K562 (cell line): ENCODE data around the gene NAP1L4. TPM values are rescaled to one million over a fixed set of nuclear protein-coding genes. Genes with fewer than 3 reads are reported as not detected.

Source experiments
- ATAC-seq: fragments of 200-7000 bp; cut with Tn5 transposase; 3 replicates; pipeline ENCODE4 v1.9.1; 2020; ENCODE audit warnings: moderate library complexity
- BruUV-seq: library from RNA; stranded (reverse); fragments of 400-500 nt; replicated peaks from 2 replicates; lab custom pipeline; 2021; lab: Mats Ljungman, UMichigan
- CTCF ChIA-PET: fragments of 300-600 bp; formaldehyde crosslinking; extraction: SDS; loops from one replicate; lab custom pipeline; 2021; ENCODE audit warnings: low intra/inter-chr PET ratio; lab: Yijun Ruan, JAX
- POLR2A ChIA-PET: fragments of 300-600, 350-650 bp; sonication (Branson Sonifier 250); formaldehyde crosslinking; extraction: SDS; loops from one replicate; lab custom pipeline; 2021; ENCODE audit warnings: antibody characterized with exemption, inconsistent platforms; lab: Yijun Ruan, JAX
- DNase-seq, 4 experiments: peaks; one replicate each; pipeline versions ENCODE4 v3.0.0 to v3.0.0-alpha.2; 2011 to 2018; ENCODE audit warnings: low spot score in 3 of 4, mixed read lengths in 3 of 4; ENCODE audit errors: extremely low read depth in 1 of 4
- FAIRE-seq: peaks from 2 replicates; lab custom pipeline; 2011; peaks lifted over from hg19 to GRCh38; lab: Jason Lieb, UNC
- H2AFZ ChIP-seq: 2 replicates; pipeline ENCODE4 v1.6.0; 2011; ENCODE audit warnings: low read depth, low read length, control low read depth, inconsistent platforms
- H3K27ac ChIP-seq: fragments of 200-600 bp; 3 replicates; pipeline ENCODE4 v1.8.0; 2011; ENCODE audit warnings: low read depth, mild to moderate bottlenecking, control low read depth, inconsistent platforms, low read length, moderate library complexity, mixed read lengths; ENCODE audit errors: extremely low read depth
- H3K27me3 ChIP-seq, 2 experiments: fragments of 300-600 bp in 1 of 2; 2 replicates in 1 of 2; 3 replicates in 1 of 2; pipeline versions ENCODE4 v1.6.0 to v1.8.0; 2011; ENCODE audit warnings: inconsistent platforms in 2 of 2, low read length in 2 of 2, mild to moderate bottlenecking in 1 of 2, mixed read lengths in 1 of 2, moderate library complexity in 1 of 2; ENCODE audit not compliant: control insufficient read depth in 2 of 2, insufficient read depth in 2 of 2
- H3K36me3 ChIP-seq: fragments of 300-600 bp; 3 replicates; pipeline ENCODE4 v1.8.0; 2011; ENCODE audit warnings: mild to moderate bottlenecking, low read length, inconsistent platforms; ENCODE audit not compliant: control insufficient read depth, insufficient read depth
- H3K4me1 ChIP-seq, 2 experiments: fragments of 200-600 bp in 1 of 2; replicated peaks in 1 of 2; 2 replicates in 1 of 2; 3 replicates in 1 of 2; pipeline versions ENCODE4 v1.5.1 to v1.8.0; 2011; ENCODE audit warnings: inconsistent platforms in 2 of 2, low read length in 2 of 2, mild to moderate bottlenecking in 1 of 2, mixed read lengths in 1 of 2, moderate library complexity in 1 of 2; ENCODE audit not compliant: control insufficient read depth in 2 of 2, insufficient read depth in 2 of 2
- H3K4me2 ChIP-seq: 2 replicates; pipeline ENCODE4 v1.6.1; 2011; ENCODE audit warnings: low read length, control low read depth, inconsistent platforms, mixed read lengths; ENCODE audit not compliant: insufficient read depth
- H3K4me3 ChIP-seq: fragments of 200-600 bp; sonication (generic), shearing (Covaris generic); 2 replicates; pipeline ENCODE4 v1.5.1; 2016; ENCODE audit warnings: control low read depth, inconsistent platforms
- H3K79me2 ChIP-seq: fragments of 200-600 bp; 3 replicates; pipeline ENCODE4 v1.8.0; 2011; ENCODE audit warnings: low read length, inconsistent platforms; ENCODE audit not compliant: control insufficient read depth, insufficient read depth
- H3K9ac ChIP-seq, 2 experiments: 2 replicates each; pipeline versions ENCODE4 v1.6.0 to v1.6.1; 2011; ENCODE audit warnings: low read depth in 2 of 2, low read length in 2 of 2, control low read depth in 1 of 2, inconsistent platforms in 1 of 2, mild to moderate bottlenecking in 1 of 2, mixed read lengths in 1 of 2; ENCODE audit not compliant: insufficient read depth in 1 of 2
- H3K9me1 ChIP-seq: one replicate; pipeline ENCODE4 v1.6.0; 2011; ENCODE audit warnings: inconsistent platforms, mild to moderate bottlenecking, low read length, moderate library complexity; ENCODE audit not compliant: control insufficient read depth, insufficient read depth
- H3K9me3 ChIP-seq: replicated peaks from 2 replicates; pipeline ENCODE4 v1.5.1; 2011; ENCODE audit warnings: low read depth, low read length, inconsistent platforms; ENCODE audit not compliant: control insufficient read depth, insufficient read depth
- H4K20me1 ChIP-seq: replicated peaks from 2 replicates; pipeline ENCODE4 v1.6.1; 2011; ENCODE audit warnings: low read length, inconsistent platforms, mixed read lengths; ENCODE audit not compliant: control insufficient read depth, insufficient read depth
- DACH1 ChIP-seq: fragments of 450-650 bp; IDR thresholded peaks from 2 replicates; pipeline ENCODE4 v1.6.1; 2018; ENCODE audit not compliant: partially characterized antibody
- FIP1L1 ChIP-seq: fragments of 200-400 bp; formaldehyde crosslinking; IDR thresholded peaks from 2 replicates; pipeline ENCODE4 v1.6.1; 2018; ENCODE audit warnings: mild to moderate bottlenecking, low read depth, low read length; ENCODE audit not compliant: poor library complexity, severe bottlenecking
- KDM5B ChIP-seq: fragments of 200-600 bp; sonication (generic); IDR thresholded peaks from 2 replicates; pipeline ENCODE4 v1.6.1; 2012; ENCODE audit warnings: low read depth, mild to moderate bottlenecking, moderate library complexity, low read length, control low read depth, inconsistent platforms; ENCODE audit not compliant: insufficient replicate concordance
- NFATC3 ChIP-seq: fragments of 450-650 bp; IDR thresholded peaks from 2 replicates; pipeline ENCODE4 v1.6.1; 2017; ENCODE audit warnings: mild to moderate bottlenecking
- POLR2G ChIP-seq: fragments of 200-400 bp; formaldehyde crosslinking; IDR thresholded peaks from 2 replicates; pipeline ENCODE4 v1.6.1; 2017; ENCODE audit warnings: low read depth, mild to moderate bottlenecking, antibody characterized with exemption, low read length, moderate library complexity
- RBFOX2 ChIP-seq: fragments of 200-400 bp; formaldehyde crosslinking; IDR thresholded peaks from 2 replicates; pipeline ENCODE4 v1.6.1; 2017; ENCODE audit warnings: low read depth, mild to moderate bottlenecking, low read length, moderate library complexity
- STAG1 ChIP-seq: sonication (generic); formaldehyde crosslinking; IDR thresholded peaks from 2 replicates; pipeline ENCODE4 v1.5.0; 2020; ENCODE audit warnings: missing genetic modification reagents, borderline replicate concordance
- USF1 ChIP-seq: sonication (generic); formaldehyde crosslinking; IDR thresholded peaks from 2 replicates; pipeline ENCODE4 v1.9.0; 2022; ENCODE audit warnings: mild to moderate bottlenecking, missing genetic modification reagents
- ZKSCAN1 ChIP-seq: fragments of 150-350 bp; IDR thresholded peaks from 2 replicates; pipeline ENCODE4 v1.6.1; 2016; ENCODE audit warnings: low read depth, low read length
- WGBS: fragments of 100-300 bp; shearing (Covaris generic); methylation state at CpG from one replicate; pipeline ENCODE4 v1.1.6; 2016; ENCODE audit warnings: low coverage, mixed read lengths; ENCODE audit not compliant: insufficient coverage; ENCODE audit errors: missing lambda C conversion rate; 5-methylcytosine and 5-hydroxymethylcytosine counted together
- in situ Hi-C: fragments of 300-500 bp; cut with MboI; formaldehyde crosslinking; loops from 4 replicates; pipeline ENCODE4 v1.15.0; 2018; ENCODE audit warnings: inconsistent platforms, mixed read lengths
- intact Hi-C: fragments of 100-400 bp; cut with micrococcal nuclease; formaldehyde crosslinking; loops from 2 replicates; pipeline ENCODE4 v1.14.2; 2022
- polyA plus RNA-seq, 8 experiments: library from polyadenylated mRNA; depleted of rRNA in 4 of 8; stranded (reverse) in 5 of 8; unstranded in 3 of 8; fragments of >200 nt; fragmentation: Nextera tagmentation in 2 of 8; fragmentation: Illumina TruSeq in 1 of 8; extraction: Ambion mirVana in 2 of 8; extraction: Trizol in 1 of 8; gene quantifications; 2 replicates each; pipeline versions ENCODE4 v1.2.1 to v1.2.3, GENCODE V29; 2011 to 2014; ENCODE audit warnings: inconsistent platforms in 1 of 8, missing spikeins in 1 of 8
- total RNA-seq, 7 experiments: library from RNA; depleted of rRNA in 6 of 7; stranded (reverse); fragments of >200 nt in 6 of 7; fragmentation: Illumina TruSeq in 2 of 7; extraction: Trizol in 2 of 7; gene quantifications; 2 replicates each; pipeline versions ENCODE4 v1.2.1 to v1.2.3, GENCODE V29; 2011 to 2021; ENCODE audit warnings: low replicate concordance in 1 of 7
- TF ChIP-seq, protein P1 (sequence below): sonication (generic); formaldehyde crosslinking; IDR thresholded peaks from 2 replicates; pipeline ENCODE4 v1.8.0; 2022; ENCODE audit warnings: missing genetic modification reagents, mild to moderate bottlenecking, moderate library complexity, borderline replicate concordance

The NAP1L4 gene
- total and polyA plus RNA-seq, 9 of the 15 experiments (the other 6 are each of a cell fraction or from before 2014, with no cell fraction given), result 34.1 to 237 (median 179) TPM

GRCh38 chr11:2927851-2928604, 64.1 kb downstream of the NAP1L4 start:
- DNase-seq, result peak; percentile 38 to 53 (median 44)
- ATAC-seq, result no peak
- no TSS peak for BruUV-seq
- WGBS, result 34% methylated on average over 25 of the region's 25 CpGs
- TF ChIP-seq RBFOX2 (peak; percentile 67), USF1 (0 out of 2 replicates have a peak, but pooled peaks have one; percentile 6), STAG1 (CRISPR knock-in tag) (peak; percentile 18; the same call in 1 of the 2 replicates), FIP1L1 (peak; percentile 50), ZKSCAN1 (no peak), DACH1 (no peak), NFATC3 (no peak), POLR2G (peak; percentile 67), KDM5B (peak; percentile 37)
- TF ChIP-seq, protein P1, sequence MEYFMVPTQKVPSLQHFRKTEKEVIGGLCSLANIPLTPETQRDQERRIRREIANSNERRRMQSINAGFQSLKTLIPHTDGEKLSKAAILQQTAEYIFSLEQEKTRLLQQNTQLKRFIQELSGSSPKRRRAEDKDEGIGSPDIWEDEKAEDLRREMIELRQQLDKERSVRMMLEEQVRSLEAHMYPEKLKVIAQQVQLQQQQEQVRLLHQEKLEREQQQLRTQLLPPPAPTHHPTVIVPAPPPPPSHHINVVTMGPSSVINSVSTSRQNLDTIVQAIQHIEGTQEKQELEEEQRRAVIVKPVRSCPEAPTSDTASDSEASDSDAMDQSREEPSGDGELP (CRISPR knock-in tag), result 0 out of 2 replicates have a peak, but pooled peaks have one; percentile 9
- H3K4me1 ChIP-seq, result peaks cover 10 to 69% of the 10 kb centered on the region in 2 experiments; a peak in 4 of 5 replicates
- in situ Hi-C loops, result no loop called here
- no peaks in the 10 kb centered on the region for H3K27me3 ChIP-seq
- POLR2A ChIA-PET, result interaction anchor here (0.6 to 2.3 kb wide), 10 partner anchors 10 to 326 kb away, joined by 3 to 13 read pairs (median 5); no protein-coding TSS in a partner anchor
- no peak for FAIRE-seq
- peaks cover 13% of the 10 kb centered on the region for H4K20me1 ChIP-seq
- H2AFZ ChIP-seq, result no peak overlapping the region
- H3K36me3 ChIP-seq, result no peaks in the 10 kb centered on the region
- H3K79me2 ChIP-seq, result peaks cover 15% of the 10 kb centered on the region; the same call in 2 of the 3 replicates
- intact Hi-C loops, result no loop called here
- H3K4me3 ChIP-seq, result peak overlapping the region; percentile 76
- CTCF ChIA-PET, result interaction anchor here (5.2 kb wide), 1 partner anchor 395 kb away, joined by 59 read pairs; no protein-coding TSS in a partner anchor
- H3K9me3 ChIP-seq, result no peaks in the 10 kb centered on the region
- no peak overlapping the region for H3K27ac ChIP-seq
- peak overlapping the region; percentile 70 to 94 for H3K9ac ChIP-seq
- H3K9me1 ChIP-seq, result no peaks in the 10 kb centered on the region
- H3K4me2 ChIP-seq, result peak overlapping the region; percentile 88
